Activated T-cell treated with anti-CD3 and anti-CD28 coated beads, Interleukin-2, amount 50 U/mL, for 1 hour (primary cell): ENCODE data around the gene DPP6.

Source experiments
- DNase-seq: peaks from one replicate; pipeline ENCODE4 v3.0.0-alpha.2; 2020

Gene DPP6

GRCh38 chr7:154475864-154476263 lies 423.7 kb downstream of the DPP6 start:
- DNase-seq: no peak

GRCh38 chr7:154480817-154481216 lies 428.6 kb downstream of the DPP6 start:
- DNase-seq: no peak

DNA sequence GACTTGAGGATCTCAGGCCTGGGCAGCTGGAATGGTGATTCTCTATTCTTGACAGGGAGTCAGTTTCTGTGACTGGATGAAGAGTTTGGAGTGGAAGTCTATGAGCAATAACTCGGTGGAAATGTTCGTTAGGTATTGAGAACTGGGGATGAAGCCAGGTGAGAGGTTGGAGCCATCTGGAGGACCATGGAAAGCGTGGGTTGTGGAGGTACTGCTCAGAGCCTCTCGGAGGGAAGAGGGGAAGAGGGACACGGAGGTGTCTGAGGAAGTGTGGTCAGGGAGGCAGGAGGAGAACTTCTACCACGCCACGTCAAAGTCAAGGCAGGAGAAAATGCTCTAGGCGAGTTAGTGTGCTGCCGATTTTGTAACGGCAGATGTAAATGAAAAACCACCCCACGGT lies 430.7 kb downstream of the DPP6 start:
- DNase-seq: no peak

GRCh38 chr7:154484406-154484805 lies 432.2 kb downstream of the DPP6 start:
- no peak for DNase-seq

- no peak for DNase-seq
These were observed 432.7 kb downstream of the DPP6 start for GRCh38 chr7:154484943-154485342.

- DNase-seq: no peak
These were observed 437.7 kb downstream of the DPP6 start for GRCh38 chr7:154489897-154490296.

- no peak for DNase-seq
These were observed 441.4 kb downstream of the DPP6 start for GRCh38 chr7:154493594-154493993.

DNA sequence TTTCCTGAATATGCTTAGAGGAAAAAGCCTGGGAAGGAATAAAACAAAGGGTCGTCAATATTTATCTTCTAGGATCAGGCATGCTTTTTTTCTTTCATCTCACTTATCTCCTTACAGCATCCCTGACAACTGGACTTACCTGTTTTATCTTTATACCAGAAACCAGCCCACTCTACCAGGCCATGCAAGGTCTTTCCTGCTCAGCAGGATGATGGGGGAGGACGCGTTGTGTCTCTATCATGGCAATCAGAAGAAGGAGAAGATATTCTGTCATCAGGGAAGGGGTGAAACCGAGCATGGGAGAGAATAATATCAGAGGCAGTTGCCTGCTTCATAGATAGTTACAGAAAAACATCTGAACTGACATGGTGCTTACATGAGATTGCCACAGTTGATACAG lies 445.6 kb downstream of the DPP6 start:
- DNase-seq: no peak

GRCh38 chr7:154503962-154504550 lies 451.9 kb downstream of the DPP6 start:
- no peak for DNase-seq

DNA sequence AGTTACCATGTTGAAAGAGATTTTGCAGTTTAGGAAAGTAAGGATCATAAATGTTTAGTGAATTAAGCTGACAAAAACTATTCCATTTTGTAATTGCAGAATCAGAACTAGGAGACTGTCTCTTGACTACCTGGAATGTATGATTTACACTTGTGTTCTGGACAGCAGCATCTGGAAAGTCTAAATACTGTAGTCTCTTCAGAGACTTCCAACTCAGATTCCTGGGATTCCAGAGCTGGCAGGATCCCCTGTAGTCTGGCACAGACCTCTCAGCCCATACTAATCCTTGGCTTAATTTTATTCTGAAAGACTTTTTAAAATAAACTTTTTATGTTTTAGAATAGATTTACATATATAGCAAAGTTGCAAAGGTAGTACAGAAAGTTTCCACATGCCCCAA lies 452.7 kb downstream of the DPP6 start:
- DNase-seq: no peak

DNA sequence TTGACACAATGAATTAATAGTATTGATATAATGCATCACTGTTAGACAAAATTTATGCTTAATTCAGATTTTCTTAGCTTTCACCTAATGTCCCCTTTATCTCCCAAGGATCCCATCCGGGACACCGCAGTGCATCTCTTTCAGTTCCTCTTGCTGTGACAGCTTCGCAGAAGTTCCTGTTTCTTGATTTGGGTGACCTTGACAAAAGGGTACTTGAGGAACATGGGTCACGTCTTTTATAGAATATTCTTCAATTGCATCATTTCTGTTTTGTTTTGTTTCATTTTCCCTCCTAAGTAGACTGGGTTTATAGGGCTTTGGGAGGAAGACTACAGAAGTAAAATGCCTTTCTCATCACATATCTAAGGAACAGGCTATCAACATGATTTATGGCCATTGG lies 453.2 kb downstream of the DPP6 start:
- no peak for DNase-seq

DNA sequence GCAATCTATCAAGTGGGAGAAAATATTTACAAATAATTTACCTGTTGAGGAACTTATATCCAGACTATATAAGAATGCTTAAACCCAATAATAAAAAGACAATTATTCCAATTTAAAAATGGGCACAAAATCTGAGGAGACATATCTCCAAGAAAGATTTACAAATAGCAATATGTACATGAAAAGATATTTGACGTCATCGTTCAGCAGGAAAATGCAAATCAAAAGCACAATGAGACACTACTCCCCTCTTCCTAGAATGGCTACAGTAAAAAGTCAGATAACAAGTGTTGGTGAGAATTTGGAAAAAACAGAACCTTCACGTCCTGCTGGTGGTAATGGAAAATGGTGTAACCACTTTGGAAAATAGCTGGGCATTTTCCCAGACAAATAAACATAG lies 457.0 kb downstream of the DPP6 start:
- no peak for DNase-seq

DNA sequence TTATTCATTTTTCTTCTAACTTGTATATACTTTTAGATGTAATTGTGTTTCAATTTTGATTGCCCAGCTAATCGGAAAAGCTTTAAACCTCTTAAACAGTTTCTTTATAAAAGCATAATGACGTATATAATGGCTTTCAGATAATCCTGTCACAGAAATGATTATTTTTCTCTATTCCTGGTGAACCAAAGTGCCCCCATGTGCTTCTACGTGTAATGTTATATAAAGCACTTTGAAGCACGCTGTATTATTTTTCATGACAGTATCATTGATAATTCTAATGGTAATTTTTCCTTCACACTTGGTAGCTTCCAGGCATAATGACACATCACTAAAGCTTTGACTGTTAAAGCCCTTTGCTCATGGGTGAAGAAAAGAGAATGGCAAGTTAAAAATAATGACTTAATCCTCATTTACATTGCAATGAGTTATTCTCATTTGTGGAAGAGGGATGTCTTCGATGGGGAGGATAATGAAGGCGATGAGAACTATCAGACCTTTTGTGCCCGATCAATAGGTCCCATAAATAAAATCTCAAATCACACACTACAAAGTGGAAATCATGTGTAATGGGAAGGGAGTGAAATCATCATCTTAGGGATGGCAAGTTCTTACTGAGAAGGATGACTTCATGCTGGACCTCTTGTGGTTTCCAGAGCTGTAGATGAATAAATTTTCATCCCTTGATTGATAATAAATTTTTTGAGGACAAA lies 460.1 kb downstream of the DPP6 start:
- no peak for DNase-seq

DNA sequence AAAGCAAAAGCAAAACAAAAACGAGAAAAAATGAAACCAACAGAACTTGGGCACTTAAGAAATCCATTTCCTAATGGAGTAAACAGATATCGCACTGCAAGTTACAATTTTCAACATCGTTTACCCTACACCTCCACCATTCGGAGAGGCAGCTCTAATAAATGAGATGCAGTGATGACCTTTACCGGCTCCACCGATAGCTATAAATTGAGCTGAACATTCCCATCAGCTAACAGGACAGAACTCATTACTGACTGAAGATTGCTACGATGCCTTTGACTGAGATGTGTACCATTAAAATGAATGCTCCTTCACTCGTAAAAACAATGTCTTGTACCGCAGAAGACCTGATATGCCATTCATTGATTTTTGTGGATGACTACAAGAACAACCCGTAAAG lies 465.6 kb downstream of the DPP6 start:
- no peak for DNase-seq

- no peak for DNase-seq
These were observed 467.0 kb downstream of the DPP6 start for GRCh38 chr7:154519229-154519628.

- no peak for DNase-seq
These were observed 477.9 kb downstream of the DPP6 start for GRCh38 chr7:154530136-154530535.

GRCh38 chr7:154532771-154533170 lies 480.6 kb downstream of the DPP6 start:
- no peak for DNase-seq

GRCh38 chr7:154540596-154540995 lies 488.4 kb downstream of the DPP6 start:
- no peak for DNase-seq

- no peak for DNase-seq
These were observed 489.4 kb downstream of the DPP6 start for GRCh38 chr7:154541606-154542005.

- no peak for DNase-seq
These were observed 494.9 kb downstream of the DPP6 start for GRCh38 chr7:154546946-154547587.

DNA sequence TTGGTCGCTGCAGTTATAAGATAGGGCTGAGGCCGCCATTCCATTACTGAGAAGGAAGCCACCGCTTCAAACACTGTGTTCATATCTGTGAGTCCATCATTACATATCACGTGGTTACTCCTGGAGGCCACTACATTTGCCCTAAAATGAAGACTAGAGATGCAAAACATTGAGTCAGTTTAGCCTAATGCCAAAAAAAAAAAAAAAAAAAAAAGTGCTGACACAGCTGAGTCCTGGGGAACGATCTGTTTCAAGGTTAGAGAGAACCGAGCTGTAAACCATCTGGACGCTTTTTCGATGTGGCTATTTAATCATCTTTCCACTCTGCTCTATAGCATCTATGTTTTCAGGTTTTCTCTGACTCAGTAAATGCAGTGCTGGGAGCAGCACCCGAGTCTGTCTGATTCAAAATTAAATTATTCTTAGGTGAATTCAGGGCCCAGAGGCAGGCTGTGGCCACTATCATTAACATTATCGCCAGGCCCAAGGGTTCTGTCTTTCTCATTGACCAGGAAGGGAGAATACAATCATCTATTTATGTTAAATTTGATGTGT lies 501.6 kb downstream of the DPP6 start:
- DNase-seq: no peak

DNA sequence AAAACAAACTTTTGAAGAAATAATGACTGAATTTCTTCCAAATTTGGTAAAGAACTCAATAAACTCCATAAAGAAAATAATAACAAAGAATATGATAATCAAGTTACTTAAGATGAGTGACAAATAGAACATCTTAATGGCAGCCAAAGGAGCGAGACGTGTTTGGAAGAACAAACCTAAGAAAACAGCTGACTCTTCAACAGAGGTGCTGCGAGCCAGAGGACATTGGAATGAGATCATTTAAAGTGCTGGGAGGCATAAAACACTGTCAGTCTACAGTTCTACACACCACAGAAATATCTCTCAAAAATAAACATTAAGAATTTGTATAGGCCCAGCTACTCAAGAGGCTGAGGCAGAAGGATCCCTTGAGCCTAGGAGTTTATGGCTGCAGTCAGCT lies 507.3 kb downstream of the DPP6 start:
- DNase-seq: no peak

DNA sequence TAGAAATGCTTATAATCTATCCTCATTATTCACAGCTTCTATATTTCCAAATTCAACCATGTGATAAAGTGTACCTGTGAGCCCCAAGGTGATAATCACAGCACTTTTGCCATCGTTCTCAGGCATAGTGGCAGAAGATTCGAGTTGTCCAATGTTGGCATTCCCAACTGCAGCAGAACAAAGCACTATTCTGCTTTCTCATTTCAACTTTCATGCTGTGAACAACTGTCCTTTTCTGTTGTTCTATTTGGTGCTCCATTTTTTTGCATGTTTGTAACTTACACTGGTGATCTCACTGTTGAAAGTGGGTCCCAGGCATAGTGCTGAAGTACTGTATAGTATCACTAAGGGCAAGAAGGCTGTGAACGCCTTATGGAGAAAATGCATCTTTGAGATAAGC lies 512.5 kb downstream of the DPP6 start:
- no peak for DNase-seq

- DNase-seq: no peak
These were observed 514.7 kb downstream of the DPP6 start for GRCh38 chr7:154566877-154567276.
